Smooth muscle cell of trachea (primary cell): ENCODE measurements around the gene VSTM2A. TPM values are rescaled to one million over a fixed set of nuclear protein-coding genes. Genes with fewer than 3 reads are reported as not detected.

Source experiments
- total RNA-seq: library from RNA; depleted of rRNA; stranded (reverse); fragments of >200 nt; gene quantifications from 2 replicates; pipeline ENCODE4 v1.2.1, GENCODE V29; 2014

Gene VSTM2A
- not detected in 2 replicates for total RNA-seq

DNA sequence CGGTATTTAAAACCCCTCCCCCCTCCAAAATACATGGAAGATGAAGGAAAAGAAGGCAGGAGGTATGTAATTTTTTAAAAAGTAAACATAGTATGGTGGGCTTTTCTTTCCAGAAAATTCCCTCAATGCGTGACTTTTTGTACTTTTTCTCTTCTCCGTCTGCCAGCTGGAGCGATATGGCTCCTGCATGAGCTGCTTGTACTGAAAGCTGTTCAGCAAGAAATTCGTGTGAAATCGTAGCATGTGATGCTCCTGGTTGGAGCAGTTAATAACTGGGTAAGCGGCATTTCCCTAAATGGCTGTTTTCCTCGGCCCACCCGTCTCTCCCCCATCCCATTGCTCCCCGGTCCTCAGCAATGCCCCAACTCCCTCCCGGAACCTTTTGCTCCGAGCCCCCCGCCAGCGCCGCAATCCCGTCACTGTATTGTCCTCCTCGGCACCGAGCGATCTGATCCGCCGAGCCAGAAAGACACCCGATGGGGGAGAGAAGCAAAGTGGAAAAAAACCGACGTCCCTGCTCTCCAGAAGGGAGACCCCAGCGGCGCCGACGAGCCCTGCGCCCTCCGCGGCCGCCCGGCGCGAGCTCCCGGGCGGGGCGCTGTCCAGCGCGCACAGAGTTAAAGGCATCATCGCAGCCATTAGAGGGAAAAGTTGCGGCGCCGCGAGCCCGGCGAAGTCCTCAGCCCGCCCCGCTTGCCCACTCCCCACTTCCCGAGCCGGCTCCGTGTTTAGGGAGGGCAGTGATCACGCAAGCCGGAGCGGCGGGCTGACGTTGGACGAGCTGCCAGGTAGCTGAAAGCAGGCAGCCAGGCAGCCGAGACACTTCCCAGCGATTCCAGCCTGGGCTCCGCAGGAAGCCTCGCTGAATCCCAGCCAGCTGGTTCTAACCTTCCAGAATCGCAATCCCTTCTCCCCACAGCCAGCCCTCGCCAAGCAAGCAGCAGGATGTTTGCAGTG, at the start of gene VSTM2A:
Gene VSTM2A, plus strand, starts transcription at position 707 of the 957 bp plus-strand sequence. CDS start 356 bp downstream, outside the sequence.

Other genes with a start within 250 kb of the VSTM2A start
- gene SEC61G, start 216.8 kb downstream of the VSTM2A start, total RNA-seq, result 143 and 736 TPM in 2 replicates